Measurements from ENCODE around the gene MAGED1. TPM values are rescaled to one million over a fixed set of nuclear protein-coding genes. Genes with fewer than 3 reads are reported as not detected.

MAGED1 gene
- polyA plus RNA-seq, 3 donors = 3.2 to 7.3 (median 4.0) TPM

DNA sequence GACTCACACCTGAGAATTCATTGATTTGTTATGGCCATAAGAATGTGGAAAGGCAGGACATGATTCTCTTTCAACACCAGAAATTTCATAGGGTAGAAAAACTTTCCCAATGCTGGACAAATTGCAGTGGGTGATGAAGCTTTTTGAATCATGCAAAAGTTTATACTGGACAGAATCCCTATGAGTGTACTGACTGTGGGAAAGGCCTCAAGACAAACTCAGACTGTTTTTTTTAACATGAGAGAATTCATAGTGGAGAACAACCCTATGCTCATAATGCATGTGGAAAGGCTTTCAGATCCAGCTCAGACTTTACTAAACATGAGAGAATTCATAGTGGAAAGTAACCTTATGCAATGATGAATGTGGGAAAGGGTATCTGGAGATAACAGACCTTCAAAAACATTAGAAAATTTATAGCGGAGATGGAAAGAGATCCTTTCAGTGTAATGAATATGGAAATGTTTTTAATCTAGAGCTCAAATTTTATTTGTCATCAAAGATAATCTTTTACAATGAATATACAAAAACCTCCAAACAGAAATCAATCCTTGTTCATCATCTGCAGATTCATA, 36.2 kb upstream of the MAGED1 start:
- Histone ChIP-seq H3K9me3 (replicated peaks in 1 of 2; ENCODE audit: control insufficient read depth in 1 of 2, insufficient read depth in 1 of 2, low read length in 2 of 2) (peaks cover 6 to 11% of the 10 kb centered on the region in 2 donors), H3K27me3 (ENCODE audit: control insufficient read depth in 2 of 2, insufficient read depth in 2 of 2, low read length in 2 of 2) (no peaks in the 10 kb centered on the region), H3K36me3 (replicated peaks in 1 of 2; ENCODE audit: control insufficient read depth in 1 of 2, insufficient read depth in 2 of 2, low read length in 2 of 2) (no peaks in the 10 kb centered on the region), H2AFZ (ENCODE audit: insufficient read depth, low read depth, low read length, poor library complexity, severe bottlenecking) (no peak overlapping the region), H3K4me1 (ENCODE audit: control insufficient read depth in 1 of 2, insufficient read depth in 2 of 2, low read length in 2 of 2) (no peaks in the 10 kb centered on the region), H4K20me1 (ENCODE audit: insufficient read depth, low read length) (no peaks in the 10 kb centered on the region), H3K4me3 (replicated peaks in 1 of 3; ENCODE audit: low read depth in 2 of 3, low read length in 3 of 3) (no peak overlapping the region), H3K27ac (ENCODE audit: low read depth in 1 of 2, low read length in 2 of 2) (no peak overlapping the region), H3K9ac (ENCODE audit: insufficient read depth, low read length, poor library complexity, severe bottlenecking) (no peak overlapping the region), H3K4me2 (replicated peaks; ENCODE audit: extremely low read depth, low read length, poor library complexity, severe bottlenecking) (no peak overlapping the region), H3K79me2 (ENCODE audit: insufficient read depth, low read length) (no peaks in the 10 kb centered on the region)
- Mint-ChIP-seq H3K4me1 (peaks cover 2% of the 10 kb centered on the region), H3K27ac (no peak overlapping the region), H3K27me3 (ENCODE audit: low read depth in 3 of 3) (peaks cover 0 to 3% (median 2%) of the 10 kb centered on the region in 3 donors), H3K4me3 (no peak overlapping the region), H3K36me3 (peaks cover 4 to 8% of the 10 kb centered on the region in 2 donors), H3K9me3 (peaks cover 5 to 21% (median 14%) of the 10 kb centered on the region in 7 donors)
- DNase-seq = no peak
- intact Hi-C loops (cut with micrococcal nuclease) = no loop called here
- TF ChIP-seq, protein P1, sequence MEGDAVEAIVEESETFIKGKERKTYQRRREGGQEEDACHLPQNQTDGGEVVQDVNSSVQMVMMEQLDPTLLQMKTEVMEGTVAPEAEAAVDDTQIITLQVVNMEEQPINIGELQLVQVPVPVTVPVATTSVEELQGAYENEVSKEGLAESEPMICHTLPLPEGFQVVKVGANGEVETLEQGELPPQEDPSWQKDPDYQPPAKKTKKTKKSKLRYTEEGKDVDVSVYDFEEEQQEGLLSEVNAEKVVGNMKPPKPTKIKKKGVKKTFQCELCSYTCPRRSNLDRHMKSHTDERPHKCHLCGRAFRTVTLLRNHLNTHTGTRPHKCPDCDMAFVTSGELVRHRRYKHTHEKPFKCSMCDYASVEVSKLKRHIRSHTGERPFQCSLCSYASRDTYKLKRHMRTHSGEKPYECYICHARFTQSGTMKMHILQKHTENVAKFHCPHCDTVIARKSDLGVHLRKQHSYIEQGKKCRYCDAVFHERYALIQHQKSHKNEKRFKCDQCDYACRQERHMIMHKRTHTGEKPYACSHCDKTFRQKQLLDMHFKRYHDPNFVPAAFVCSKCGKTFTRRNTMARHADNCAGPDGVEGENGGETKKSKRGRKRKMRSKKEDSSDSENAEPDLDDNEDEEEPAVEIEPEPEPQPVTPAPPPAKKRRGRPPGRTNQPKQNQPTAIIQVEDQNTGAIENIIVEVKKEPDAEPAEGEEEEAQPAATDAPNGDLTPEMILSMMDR (IDR thresholded peaks at IDR 0.05) = no peak
- WGBS (ENCODE audit: insufficient coverage) = no CpG with 5 or more reads among the region's 1 CpG

DNA sequence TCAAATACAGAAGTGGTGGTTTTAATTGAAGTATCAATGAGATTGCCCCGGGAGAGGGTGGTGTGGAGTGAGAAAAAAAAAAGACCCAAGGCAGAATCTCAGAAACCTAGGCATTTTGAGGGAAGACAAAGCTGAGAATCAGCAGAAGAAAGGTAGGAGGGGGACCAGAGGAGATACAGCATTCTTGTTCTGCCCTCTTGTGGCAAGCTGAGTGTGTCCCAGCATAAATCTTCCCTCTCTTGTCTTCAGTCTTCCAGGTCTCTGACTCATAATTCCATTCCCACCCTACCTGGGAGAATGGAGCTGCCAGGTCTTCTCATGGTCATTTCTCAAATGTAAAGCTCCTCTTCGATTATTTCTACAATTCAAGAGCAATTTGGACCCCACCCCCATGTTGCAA, 32.7 kb upstream of the MAGED1 start:
- H3K4me2 ChIP-seq (replicated peaks; ENCODE audit: extremely low read depth, low read length, poor library complexity, severe bottlenecking) = no peak overlapping the region
- no peak overlapping the region for H3K4me3 ChIP-seq (replicated peaks in 1 of 3; ENCODE audit: low read depth in 2 of 3, low read length in 3 of 3)
- Mint-ChIP-seq H3K4me1 (peaks cover 2% of the 10 kb centered on the region), H3K27ac (no peak overlapping the region), H3K36me3 (peaks cover 0 to 3% of the 10 kb centered on the region in 2 donors), H3K27me3 (ENCODE audit: low read depth in 3 of 3) (peaks cover 0 to 4% (median 2%) of the 10 kb centered on the region in 3 donors), H3K9me3 (peaks cover 3 to 18% (median 8%) of the 10 kb centered on the region in 7 donors), H3K4me3 (no peak overlapping the region)
- TF ChIP-seq, protein P1 (IDR thresholded peaks at IDR 0.05) = no peak
- H3K27ac ChIP-seq (ENCODE audit: low read depth in 1 of 2, low read length in 2 of 2) = no peak overlapping the region
- no peaks in the 10 kb centered on the region for H3K79me2 ChIP-seq (ENCODE audit: insufficient read depth, low read length)
- DNase-seq = no peak
- WGBS (ENCODE audit: insufficient coverage) = 13% methylated on average over 1 of the region's 2 CpGs
- H4K20me1 ChIP-seq (ENCODE audit: insufficient read depth, low read length) = no peaks in the 10 kb centered on the region
- no peaks in the 10 kb centered on the region for H3K4me1 ChIP-seq (ENCODE audit: control insufficient read depth in 1 of 2, insufficient read depth in 2 of 2, low read length in 2 of 2)
- H3K9me3 ChIP-seq (replicated peaks in 1 of 2; ENCODE audit: control insufficient read depth in 1 of 2, insufficient read depth in 1 of 2, low read length in 2 of 2) = peaks cover 1 to 11% of the 10 kb centered on the region in 2 donors
- no peaks in the 10 kb centered on the region for H3K27me3 ChIP-seq (ENCODE audit: control insufficient read depth in 2 of 2, insufficient read depth in 2 of 2, low read length in 2 of 2)
- intact Hi-C loops (cut with micrococcal nuclease) = no loop called here
- no peak overlapping the region for H2AFZ ChIP-seq (ENCODE audit: insufficient read depth, low read depth, low read length, poor library complexity, severe bottlenecking)
- H3K9ac ChIP-seq (ENCODE audit: insufficient read depth, low read length, poor library complexity, severe bottlenecking) = no peak overlapping the region
- H3K36me3 ChIP-seq (replicated peaks in 1 of 2; ENCODE audit: control insufficient read depth in 1 of 2, insufficient read depth in 2 of 2, low read length in 2 of 2) = no peaks in the 10 kb centered on the region

Data from CD14-positive monocyte (primary cell).